HG03432 (cell line): ENCODE results near the gene RBP5.

Source experiments
- ATAC-seq: cut with Tn5 transposase; IDR thresholded peaks from one replicate; pipeline ENCODE4 v1.9.1; 2021; ENCODE audit warnings: mild to moderate bottlenecking, moderate library complexity; ENCODE audit not compliant: unreplicated experiment

Gene RBP5

DNA sequence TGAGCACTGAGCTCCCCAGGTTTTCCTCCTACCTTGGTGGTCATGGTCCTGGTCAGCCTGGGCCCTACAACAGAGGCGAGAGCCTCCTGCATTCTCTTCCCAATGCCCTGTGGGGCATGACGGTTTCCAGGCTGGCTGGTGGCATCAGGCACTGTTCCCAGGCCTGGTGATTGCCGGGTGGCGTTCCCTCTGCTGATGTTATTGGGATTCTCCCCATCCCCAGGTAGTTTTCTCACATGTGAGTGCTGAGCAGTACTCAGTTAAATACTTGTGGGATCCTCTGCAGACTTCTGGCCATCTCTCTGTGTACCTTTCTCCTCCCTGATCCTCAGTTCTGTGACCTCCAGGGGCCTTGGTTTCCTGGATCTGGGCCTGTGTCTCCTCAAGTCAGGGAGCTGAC is 52.2 kb downstream of the RBP5 start:
- no peak for ATAC-seq

DNA sequence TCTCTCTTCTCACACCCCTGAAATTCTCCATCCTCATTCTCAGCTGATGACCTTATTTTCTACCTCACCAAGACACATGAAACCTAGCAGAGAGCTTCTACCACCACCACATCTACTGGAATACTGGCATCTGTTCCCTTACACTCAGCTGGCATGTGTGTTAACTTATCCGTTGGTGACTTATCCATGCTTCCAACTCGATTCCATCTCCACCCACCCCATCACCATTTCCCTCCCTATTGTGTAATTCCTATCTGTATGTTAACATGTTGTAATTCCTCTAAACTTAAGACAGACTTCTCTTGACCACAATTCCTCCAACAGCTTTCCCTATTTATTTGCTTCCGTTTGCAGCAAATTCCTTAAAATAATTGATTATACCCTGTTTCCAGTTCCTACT is 52.8 kb downstream of the RBP5 start:
- ATAC-seq, result no peak

GRCh38 chr12:7075518-7075917 is 53.2 kb downstream of the RBP5 start:
- ATAC-seq, result no peak

- ATAC-seq, result no peak
These were observed 54.7 kb downstream of the RBP5 start for GRCh38 chr12:7073946-7074345.
